GM18870 (cell line): ENCODE measurements around the gene OTOP2.
"Not testable (repeated sequence)": the region's sequence is repeated elsewhere in the genome, so short reads cannot be mapped to it uniquely, and the experiment has no call there.

Source experiments
- ATAC-seq: cut with Tn5 transposase; IDR thresholded peaks from one replicate; pipeline ENCODE4 v1.9.1; 2021; ENCODE audit warnings: moderate library complexity; ENCODE audit not compliant: unreplicated experiment

Gene OTOP2

DNA sequence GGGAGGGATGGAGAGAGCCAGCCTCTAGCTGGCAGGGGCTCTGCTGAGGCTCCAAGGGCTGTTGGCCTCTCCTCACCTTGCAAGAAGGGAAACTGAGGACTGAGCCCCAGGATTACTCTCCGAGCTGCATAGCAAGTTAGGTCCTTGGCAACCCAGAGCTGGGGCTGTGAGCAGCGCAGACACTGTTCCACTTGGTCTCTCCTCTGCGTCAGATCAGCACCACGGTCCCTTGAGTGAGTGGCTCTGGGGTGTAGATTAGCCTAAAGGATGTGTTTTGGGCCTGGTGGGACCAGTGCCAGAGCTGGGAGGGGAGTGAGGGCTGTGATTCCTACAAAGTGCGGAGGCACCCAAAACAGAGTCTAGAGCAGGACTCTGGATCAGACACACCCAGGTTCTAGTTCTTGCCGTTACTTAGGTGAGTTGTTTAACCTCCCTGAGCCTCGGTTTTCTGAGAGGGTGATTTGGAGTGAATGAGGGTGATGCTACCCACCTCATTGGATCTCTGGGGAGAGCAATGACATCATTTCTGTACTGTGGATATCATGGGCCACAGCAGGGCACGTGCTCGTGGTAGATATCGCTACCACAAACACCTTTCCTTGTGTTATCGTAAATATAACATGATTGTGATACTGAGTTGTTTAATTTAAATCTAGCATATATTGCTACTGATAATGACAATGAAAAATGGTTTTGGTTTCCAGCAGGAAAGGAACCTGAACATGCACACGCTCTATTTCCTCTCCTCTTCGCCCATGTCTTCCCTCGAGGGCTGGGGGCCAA is 22.5 kb upstream of the OTOP2 start:
- ATAC-seq = no peak

DNA sequence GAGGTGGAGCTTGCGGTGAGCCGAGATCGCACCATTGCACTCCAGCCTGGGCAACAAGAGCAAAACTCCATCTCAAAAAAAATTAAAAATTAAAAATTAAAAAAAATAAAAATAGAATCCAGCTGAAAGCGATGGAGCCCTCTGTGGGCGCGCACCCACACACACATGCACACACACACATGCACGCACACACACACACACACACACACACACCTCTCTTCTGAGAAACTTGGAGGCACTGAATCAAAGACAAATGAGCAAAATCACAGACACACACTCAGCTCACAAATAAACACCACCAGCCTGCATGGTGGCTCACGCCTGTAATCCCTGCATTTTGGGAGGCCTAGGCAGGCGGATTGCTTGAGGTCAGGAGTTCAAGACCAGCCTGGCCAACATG is 21.0 kb upstream of the OTOP2 start:
- ATAC-seq = no peak

- no peak for ATAC-seq
Measured at GRCh38 chr17:74903671-74904070, 20.4 kb upstream of the OTOP2 start.

DNA sequence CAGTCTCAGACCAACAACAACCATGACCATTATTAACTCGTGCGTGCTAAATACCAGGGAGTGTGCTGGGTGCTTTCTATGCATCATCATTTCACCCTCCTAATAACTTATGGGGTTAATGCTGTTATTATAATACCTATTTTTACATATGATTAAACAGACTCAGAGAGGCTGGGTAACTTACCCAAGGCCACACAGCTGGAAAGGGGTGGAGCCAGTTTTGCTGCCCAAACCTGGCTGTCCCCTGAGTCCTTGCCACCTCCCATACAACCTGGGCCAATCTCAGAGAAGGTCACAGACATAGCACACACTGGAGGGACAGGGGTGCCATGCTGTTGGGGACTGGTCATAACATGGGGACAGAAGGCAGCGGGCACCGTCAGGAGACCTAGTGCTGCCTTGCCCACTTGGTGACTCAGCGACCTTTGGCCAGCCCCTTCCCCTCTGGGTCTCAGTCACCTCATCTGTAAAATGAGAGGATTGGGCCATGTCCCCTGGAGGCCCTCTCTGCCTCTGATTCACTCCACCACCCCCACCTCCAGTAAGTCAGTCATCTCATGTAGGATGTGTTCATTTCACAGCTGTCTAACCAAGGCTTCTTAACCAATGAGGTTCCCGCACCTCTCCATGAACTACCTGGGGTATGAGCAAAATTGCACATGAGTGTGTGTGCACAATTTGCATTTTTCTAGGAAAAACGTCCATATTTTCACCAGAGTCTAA is 19.2 kb upstream of the OTOP2 start:
- ATAC-seq = no peak

- ATAC-seq = not testable (repeated sequence)
Measured at GRCh38 chr17:74906214-74906793, 17.8 kb upstream of the OTOP2 start.

GRCh38 chr17:74907012-74907411 is 17.1 kb upstream of the OTOP2 start:
- no peak for ATAC-seq

DNA sequence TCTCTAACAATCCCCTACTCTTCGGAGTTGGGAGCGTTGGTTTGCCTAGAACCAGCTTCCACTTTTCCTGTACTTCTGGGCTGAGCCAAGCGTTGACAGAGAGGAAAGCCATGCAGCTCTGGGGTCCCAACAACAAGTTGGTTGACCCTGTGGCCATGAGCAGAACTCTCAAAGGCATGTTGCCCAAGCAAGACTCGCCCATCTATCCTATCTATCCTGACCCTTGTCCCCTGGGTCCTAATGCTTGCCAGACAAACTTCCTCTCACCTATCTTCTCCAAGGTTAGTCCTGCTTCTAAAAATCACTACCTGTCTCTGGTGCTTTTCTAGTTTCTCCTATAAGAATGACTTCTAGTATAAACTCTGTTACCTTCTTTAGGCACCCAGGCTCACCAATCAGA is 15.0 kb upstream of the OTOP2 start:
- ATAC-seq = not testable (repeated sequence)

- not testable (repeated sequence) for ATAC-seq
Measured at GRCh38 chr17:74911423-74911822, 12.7 kb upstream of the OTOP2 start.

DNA sequence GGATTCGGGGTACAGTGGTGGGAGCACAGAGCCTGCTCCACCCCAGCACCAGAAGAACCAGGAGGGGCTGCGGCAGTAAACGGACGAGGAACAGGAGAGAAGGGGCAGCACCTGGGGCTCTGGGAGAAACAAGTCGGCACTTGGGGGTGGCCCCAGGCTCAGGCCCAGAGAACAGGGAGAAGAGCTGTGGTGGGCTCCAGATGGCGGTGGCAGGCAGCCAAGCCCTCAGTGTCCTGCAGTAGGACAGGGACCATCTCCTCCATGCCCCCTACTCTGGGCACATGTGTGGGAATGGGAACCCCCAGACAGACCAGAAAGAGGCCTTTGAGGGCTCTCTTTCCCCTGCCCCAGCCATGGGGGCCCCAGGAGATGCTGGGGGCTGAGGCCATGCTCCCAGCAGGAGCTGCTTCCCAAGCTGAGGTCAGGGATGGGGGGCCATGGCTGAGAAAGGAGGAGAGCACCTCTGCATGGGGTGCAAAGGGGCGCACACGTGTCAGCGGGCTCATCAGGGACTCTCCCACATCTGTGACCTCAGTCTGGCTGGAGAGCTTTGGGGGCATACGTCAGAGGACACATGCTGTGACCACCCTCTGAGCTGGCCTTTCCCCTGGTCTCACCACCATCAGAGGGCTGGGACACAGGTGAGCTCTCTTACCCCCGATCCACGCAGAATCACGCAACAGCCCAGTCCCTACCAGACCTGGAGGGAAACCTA is 7.8 kb upstream of the OTOP2 start:
- no peak for ATAC-seq

GRCh38 chr17:74916851-74917199 is 7.2 kb upstream of the OTOP2 start:
- ATAC-seq = no peak

DNA sequence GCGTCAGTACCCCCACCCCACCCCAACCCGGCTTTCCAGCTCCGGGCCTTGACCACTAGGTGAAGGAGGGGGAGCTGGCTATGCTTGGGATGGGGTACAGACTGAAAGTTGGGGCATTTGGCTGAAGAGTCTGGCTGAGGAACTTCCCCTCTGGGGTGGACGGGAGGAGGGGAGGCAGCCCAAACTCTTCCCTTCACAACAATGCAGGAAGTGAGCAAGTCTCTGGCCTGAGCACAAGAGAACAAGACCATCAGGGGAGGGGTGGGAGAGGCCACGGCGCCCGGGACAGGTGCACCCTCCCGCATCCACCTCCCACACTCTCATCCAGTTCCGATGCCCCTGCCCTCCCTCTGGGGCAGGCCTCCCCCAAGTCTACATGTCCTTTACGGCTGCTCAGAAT is 6.6 kb upstream of the OTOP2 start:
- no peak for ATAC-seq

DNA sequence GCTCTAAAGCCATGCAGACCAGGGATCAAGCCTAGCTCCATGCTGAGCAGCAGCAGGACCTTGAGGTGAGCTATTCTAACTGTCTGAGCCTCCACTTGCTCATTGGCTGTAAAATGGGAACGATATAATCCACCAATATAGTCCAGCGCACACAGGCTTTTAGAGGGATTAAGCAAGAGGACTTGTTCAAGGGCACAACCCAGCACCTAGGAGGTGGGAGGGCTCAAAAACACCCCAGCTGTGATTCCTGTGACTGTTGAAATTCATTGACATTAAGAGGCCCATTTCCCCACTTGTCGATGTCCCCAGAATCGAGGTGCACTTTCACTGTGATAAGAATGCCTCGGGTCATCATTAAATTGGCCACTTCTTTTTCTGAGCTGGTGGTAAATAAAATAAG is 5.2 kb upstream of the OTOP2 start:
- ATAC-seq = no peak

- no peak for ATAC-seq
Measured at GRCh38 chr17:74919440-74920305, 4.4 kb upstream of the OTOP2 start.

DNA sequence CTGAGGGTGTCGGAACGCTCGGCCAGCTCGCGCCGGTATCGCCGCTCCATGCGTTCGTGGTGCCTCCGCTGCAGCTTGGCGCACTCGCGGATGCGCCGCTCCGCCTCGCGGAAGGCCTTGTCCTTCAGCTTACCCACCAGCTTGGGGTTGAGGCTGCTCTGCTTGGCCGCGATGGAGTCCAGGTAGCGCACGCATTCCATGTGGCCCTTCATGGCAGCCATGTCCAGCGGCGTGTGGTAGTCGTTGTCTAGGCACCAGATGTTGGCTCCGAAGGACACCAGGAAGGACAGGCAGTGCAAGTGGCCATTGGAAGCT is 3.8 kb upstream of the OTOP2 start:
- ATAC-seq = no peak

DNA sequence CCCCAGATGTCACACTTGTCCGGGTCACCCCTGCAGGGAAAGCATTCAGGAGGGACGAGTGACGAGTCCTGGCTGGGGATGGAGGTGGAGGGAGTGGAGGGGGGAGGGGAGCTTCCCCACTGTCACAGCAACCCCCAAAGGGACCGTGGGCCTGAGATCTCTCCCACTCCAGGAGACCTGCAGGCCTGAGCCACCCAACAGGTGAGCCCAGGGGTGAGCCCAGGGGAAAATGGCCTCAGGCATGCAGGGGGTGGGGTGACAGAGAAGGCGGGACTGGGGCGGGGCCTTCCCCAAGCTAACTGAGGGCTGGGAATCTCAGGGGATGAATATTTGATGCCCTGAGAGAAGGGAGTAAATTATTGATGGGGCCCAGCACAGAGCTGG is 3.4 kb upstream of the OTOP2 start:
- no peak for ATAC-seq

GRCh38 chr17:74921026-74921681 is 2.9 kb upstream of the OTOP2 start:
- no peak for ATAC-seq

DNA sequence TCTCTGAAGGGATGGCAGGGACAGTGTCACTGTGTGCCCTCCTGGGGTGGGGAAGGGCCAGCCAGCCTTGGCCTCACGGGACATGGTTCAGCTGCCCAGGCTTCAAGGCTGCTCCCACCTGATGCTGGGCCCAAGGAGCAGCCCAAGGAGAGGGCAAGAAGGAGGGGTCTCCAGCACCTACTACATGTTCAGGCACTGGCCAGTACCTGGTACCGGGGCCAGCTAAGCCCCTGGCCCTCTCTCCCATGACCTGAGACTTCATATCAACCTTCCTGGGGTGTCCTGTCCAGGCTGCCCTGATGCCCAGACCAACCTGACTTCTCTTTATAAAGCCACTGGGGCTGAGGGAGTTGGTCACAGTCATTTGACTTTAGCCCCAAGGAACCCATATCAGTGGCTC is 2.3 kb upstream of the OTOP2 start:
- no peak for ATAC-seq

- ATAC-seq = no peak
Measured at GRCh38 chr17:74922172-74922571, 1.9 kb upstream of the OTOP2 start.

DNA sequence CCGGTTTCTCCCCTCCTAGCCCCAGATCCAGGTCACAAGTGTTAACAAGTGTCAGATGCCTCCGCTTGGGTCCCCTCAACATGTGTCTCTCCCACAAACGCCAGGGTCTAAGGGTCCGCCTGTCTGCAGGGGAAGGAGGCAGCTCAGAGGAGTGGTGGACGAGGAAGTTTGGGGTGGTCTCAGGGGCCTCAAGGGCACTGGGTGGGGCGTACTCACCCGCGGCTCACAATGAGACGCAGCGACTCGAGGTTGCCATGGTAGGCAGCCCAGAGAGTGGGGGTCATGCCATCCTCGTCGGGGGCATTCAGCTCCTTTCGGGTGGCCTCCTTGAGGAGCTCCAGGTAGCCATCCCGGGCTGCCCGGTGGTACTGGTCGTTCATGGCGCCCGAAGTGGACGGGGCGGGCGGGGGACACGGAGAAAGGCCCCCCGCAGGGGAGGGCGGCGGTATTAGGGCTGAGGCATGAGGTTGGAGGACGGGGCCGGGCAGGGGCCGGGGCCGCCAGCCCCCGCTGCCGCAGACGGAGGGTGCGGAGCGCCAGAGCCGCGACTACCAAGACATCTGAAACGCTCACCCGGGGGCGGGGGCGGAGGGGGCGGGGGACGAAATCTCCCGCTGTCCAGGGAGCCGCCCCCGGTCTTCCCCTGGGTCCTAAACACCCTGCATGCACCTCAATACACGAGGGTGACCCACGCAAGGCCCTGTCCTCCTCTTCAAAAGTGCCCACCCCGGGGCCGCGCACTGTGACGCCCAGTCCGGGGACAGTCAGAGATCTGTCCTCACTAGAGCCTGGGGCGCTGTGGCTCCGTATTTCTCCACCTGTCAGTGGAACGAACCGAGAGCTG is 1.2 kb upstream of the OTOP2 start, which contains the start of gene USH1G:
Gene USH1G (minus strand): TSS at position 562 of the 844 bp plus-strand sequence. CDS start 182 bp downstream, at position 380.
- ATAC-seq = no peak
